ENCODE results near the gene JMJD7.

JMJD7 gene

GRCh38 chr15:41844814-41845213 lies 16.9 kb downstream of the JMJD7 start:
- no peak for DNase-seq (ENCODE audit: low spot score)

DNA sequence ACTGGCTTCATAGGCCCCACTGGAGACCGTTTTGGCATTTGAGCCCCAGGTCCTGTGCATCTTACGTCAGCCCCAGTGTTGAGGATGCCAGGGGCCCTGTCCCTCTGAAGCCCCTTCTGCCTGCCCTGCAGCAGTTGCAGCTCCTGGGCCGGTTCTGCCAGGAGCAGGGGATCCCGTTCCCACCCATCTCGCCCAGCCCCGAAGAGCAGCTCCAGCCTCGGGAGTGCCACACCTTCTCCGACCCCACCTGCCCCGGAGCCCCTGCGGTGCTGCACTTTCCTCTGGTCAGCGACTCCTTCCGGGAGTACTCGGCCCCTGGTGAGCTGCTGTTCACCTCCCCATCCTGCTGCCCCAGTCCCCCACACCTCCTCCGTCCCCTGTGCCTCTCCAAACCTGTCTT lies 19.3 kb downstream of the JMJD7 start:
- no peak for DNase-seq (ENCODE audit: low spot score)

DNA sequence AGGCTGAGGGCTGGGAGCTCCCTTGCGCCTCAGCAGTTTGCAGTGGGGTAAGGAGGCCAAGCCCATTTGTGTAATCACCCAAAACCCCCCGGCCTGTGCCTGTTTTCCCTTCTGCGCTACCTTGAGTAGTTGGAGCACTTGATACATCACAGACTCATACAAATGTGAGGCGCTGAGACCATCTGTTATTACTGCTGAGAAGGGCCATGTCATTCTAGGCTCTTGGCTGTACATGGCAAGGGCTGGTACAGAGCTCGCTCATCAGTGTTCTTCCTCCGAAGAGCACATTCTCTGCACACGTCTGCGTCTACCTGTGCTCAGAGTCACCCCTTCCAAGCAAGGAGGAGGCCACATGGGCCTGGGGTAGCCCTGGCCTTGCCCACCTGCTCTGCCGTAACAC lies 20.1 kb downstream of the JMJD7 start:
- DNase-seq (ENCODE audit: low spot score) = no peak

GRCh38 chr15:41848631-41849030 lies 20.7 kb downstream of the JMJD7 start:
- DNase-seq (ENCODE audit: low spot score) = no peak

- no peak for DNase-seq (ENCODE audit: low spot score)
Observed at GRCh38 chr15:41849204-41849603, 21.3 kb downstream of the JMJD7 start.

GRCh38 chr15:41849861-41850260 lies 22.0 kb downstream of the JMJD7 start:
- DNase-seq (ENCODE audit: low spot score) = no peak

GRCh38 chr15:41850482-41851166 lies 22.7 kb downstream of the JMJD7 start:
- DNase-seq (ENCODE audit: low spot score) = no peak

DNA sequence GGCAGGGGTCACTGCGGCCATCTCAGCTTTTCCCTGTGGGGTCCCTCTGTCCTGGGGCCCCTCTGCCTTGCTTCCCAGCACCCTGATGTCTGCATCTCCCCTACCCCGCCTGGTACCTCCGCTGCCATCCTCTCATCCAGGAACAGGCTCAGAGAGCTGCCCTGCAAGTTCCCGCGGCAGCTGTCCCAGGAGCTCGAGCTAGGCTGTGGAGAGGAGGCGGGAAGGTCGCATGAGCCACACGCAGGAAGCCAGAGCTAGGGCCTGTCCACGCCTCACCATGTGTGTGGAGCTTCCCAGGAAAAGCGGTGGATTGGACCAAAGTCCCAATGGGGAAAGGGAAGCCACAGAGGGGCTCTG lies 23.3 kb downstream of the JMJD7 start:
- DNase-seq (ENCODE audit: low spot score) = no peak

GRCh38 chr15:41851755-41852370 lies 24.0 kb downstream of the JMJD7 start:
- no peak for DNase-seq (ENCODE audit: low spot score)

GRCh38 chr15:41852736-41853590 lies 25.1 kb downstream of the JMJD7 start:
- no peak for DNase-seq (ENCODE audit: low spot score)

- no peak for DNase-seq (ENCODE audit: low spot score)
Observed at GRCh38 chr15:41853831-41854230, 25.9 kb downstream of the JMJD7 start.

GRCh38 chr15:41854443-41854842 lies 26.6 kb downstream of the JMJD7 start:
- no peak for DNase-seq (ENCODE audit: low spot score)

DNA sequence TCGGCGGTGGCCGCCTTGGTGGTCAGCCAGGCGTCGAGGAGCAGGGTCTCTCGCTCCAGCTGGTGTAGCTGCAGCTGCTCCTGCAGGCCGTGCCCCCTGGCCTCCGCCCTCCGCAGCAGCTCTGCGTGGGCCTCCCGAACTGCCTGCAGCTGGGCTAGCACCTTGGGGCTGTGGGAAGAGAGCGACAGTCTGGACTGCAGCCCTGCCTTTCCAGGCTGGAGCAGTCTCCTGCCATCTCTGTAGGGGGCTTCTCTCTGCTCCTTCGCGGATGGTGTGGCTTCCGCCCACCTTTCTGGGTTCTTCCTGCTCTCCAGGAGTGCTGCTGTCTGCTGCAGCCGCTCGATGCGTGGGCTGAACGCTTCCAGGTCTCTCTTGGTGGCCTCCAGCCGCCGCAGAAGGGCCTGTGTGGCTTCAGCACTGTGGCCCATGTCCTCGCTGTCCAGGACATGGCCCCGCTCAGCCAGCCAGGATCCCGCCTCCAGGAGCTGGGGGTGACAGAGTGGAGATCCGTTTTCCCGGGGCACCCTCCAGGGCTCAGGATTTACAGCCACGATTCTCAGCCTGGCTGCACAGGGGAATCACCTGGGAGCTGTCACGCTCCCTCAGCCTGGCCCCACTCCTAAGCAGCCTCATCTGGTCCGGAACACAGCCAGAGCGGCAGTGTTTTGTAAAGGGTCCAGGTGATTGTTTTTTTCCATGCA lies 27.5 kb downstream of the JMJD7 start:
- DNase-seq (ENCODE audit: low spot score) = no peak

DNA sequence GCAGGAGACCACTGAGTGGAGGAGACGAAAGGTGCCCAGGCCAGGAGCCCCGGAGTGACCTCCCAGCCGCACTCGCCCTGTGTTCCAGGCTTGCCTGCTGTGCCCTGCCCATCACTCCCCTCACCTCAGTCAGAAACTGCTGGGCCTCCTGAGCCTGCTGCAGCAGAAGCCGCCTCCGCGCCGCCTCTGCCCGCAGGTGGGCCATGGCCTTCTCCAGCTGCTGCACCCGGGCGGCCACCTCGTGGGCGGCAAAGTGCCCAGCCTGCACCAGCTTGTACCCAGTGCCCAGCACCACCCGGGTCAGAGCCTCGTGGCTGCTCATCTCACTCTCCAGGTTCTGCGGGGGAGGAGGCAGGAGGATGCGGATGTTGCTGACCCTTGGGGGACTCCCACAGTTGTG lies 28.4 kb downstream of the JMJD7 start:
- no peak for DNase-seq (ENCODE audit: low spot score)

GRCh38 chr15:41856716-41857115 lies 28.8 kb downstream of the JMJD7 start:
- no peak for DNase-seq (ENCODE audit: low spot score)

DNA sequence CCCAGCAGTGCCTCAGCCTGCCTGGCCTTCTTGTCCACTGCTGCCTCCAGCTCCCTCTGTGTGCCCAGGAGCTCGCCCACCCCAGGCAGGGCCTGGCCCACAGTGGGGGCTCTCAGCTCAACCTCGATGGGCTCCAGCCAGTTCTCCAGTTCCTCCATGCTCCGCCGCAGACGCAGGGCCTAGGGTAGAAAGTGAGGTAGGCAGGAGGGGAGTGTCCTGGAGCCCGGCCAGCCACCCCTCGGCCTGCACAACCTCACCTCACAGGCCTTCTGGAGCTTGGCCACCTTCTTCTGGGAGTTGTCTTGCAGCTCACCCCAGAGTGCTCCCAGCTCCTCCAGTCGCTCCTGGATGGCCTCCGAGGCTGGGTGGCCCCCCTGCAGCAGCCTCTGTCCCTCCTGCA lies 29.4 kb downstream of the JMJD7 start:
- DNase-seq (ENCODE audit: low spot score) = no peak

GRCh38 chr15:41858756-41859155 lies 30.9 kb downstream of the JMJD7 start:
- no peak for DNase-seq (ENCODE audit: low spot score)

GRCh38 chr15:41860049-41860828 lies 32.3 kb downstream of the JMJD7 start:
- DNase-seq (ENCODE audit: low spot score) = no peak

GRCh38 chr15:41861736-41862356 lies 34.0 kb downstream of the JMJD7 start:
- DNase-seq (ENCODE audit: low spot score) = no peak

DNA sequence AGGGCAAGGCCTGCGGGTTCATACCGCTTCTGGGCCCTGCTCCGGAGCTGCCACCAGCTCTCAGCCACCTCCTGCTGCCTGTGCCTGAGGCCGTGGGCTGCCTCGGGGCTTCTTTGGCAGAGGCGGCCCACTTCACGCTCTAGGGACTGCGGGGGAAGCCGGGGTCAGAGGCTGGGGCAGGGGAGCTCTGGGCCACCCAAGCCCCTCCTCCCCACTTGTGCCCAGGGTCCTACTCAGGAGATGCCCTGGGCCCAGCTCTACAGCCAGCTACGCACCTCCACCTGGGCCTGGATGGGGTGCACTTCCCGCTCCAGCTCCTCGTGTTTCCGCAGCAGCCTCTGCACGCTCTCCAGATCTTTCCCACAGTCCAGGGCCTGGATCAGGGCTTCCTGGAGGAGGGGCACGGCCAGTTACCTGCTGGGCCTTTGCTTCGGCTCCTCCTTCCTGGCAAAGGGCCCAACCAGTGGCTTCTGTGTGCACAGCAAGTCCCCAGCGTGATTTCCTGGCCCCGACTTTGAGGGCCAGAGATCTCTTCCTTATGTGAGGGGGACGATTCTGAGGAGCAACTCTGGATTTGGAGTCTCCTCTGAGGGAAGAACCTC lies 34.7 kb downstream of the JMJD7 start:
- no peak for DNase-seq (ENCODE audit: low spot score)

- DNase-seq (ENCODE audit: low spot score) = no peak
Observed at GRCh38 chr15:41865490-41866055, 37.7 kb downstream of the JMJD7 start.
